ENCODE measurements around the gene LIMD2.

LIMD2 gene

GRCh38 chr17:63653050-63653449, 46.9 kb downstream of the LIMD2 start:
- Histone ChIP-seq H3K9ac (no peak overlapping the region), H3K27me3 (ENCODE audit: insufficient read depth, low read depth) (no peaks in the 10 kb centered on the region), H3K36me3 (ENCODE audit: insufficient read depth) (no peaks in the 10 kb centered on the region), H3K79me2 (ENCODE audit: insufficient read depth, low read depth) (no peaks in the 10 kb centered on the region), H4K20me1 (ENCODE audit: insufficient read depth) (no peaks in the 10 kb centered on the region), H3K4me2 (no peak overlapping the region), H3K4me3 (IDR thresholded peaks at IDR 0.05; ENCODE audit: insufficient read depth, low read depth, low read length) (no peak overlapping the region), H3K4me1 (ENCODE audit: low read depth, poor library complexity, severe bottlenecking) (peaks cover 7% of the 10 kb centered on the region), H2AFZ (ENCODE audit: low read depth) (no peak overlapping the region), H3K27ac (no peak overlapping the region)
- TF ChIP-seq CTCF (conservative IDR thresholded peaks at IDR 0.05; ENCODE audit: low read depth, low read length): no peak

- H3K4me3 ChIP-seq (IDR thresholded peaks at IDR 0.05; ENCODE audit: insufficient read depth, low read depth, low read length): no peak overlapping the region
- no peak overlapping the region for H3K4me2 ChIP-seq
- no peaks in the 10 kb centered on the region for H3K36me3 ChIP-seq (ENCODE audit: insufficient read depth)
- H2AFZ ChIP-seq (ENCODE audit: low read depth): no peak overlapping the region
- no peak for TF ChIP-seq CTCF (conservative IDR thresholded peaks at IDR 0.05; ENCODE audit: low read depth, low read length)
- H3K79me2 ChIP-seq (ENCODE audit: insufficient read depth, low read depth): no peaks in the 10 kb centered on the region
- no peaks in the 10 kb centered on the region for H3K27me3 ChIP-seq (ENCODE audit: insufficient read depth, low read depth)
- no peaks in the 10 kb centered on the region for H4K20me1 ChIP-seq (ENCODE audit: insufficient read depth)
- no peak overlapping the region for H3K27ac ChIP-seq
- no peak overlapping the region for H3K9ac ChIP-seq
- peaks cover 16% of the 10 kb centered on the region for H3K4me1 ChIP-seq (ENCODE audit: low read depth, poor library complexity, severe bottlenecking)
Observed at GRCh38 chr17:63652106-63652505, 47.8 kb downstream of the LIMD2 start.

- no peak overlapping the region for H2AFZ ChIP-seq (ENCODE audit: low read depth)
- H3K4me3 ChIP-seq (IDR thresholded peaks at IDR 0.05; ENCODE audit: insufficient read depth, low read depth, low read length): no peak overlapping the region
- H3K36me3 ChIP-seq (ENCODE audit: insufficient read depth): no peaks in the 10 kb centered on the region
- H3K79me2 ChIP-seq (ENCODE audit: insufficient read depth, low read depth): no peaks in the 10 kb centered on the region
- H3K27ac ChIP-seq: no peak overlapping the region
- peaks cover 34% of the 10 kb centered on the region for H3K4me1 ChIP-seq (ENCODE audit: low read depth, poor library complexity, severe bottlenecking)
- no peak overlapping the region for H3K9ac ChIP-seq
- no peak overlapping the region for H3K4me2 ChIP-seq
- no peaks in the 10 kb centered on the region for H3K27me3 ChIP-seq (ENCODE audit: insufficient read depth, low read depth)
- no peak for TF ChIP-seq CTCF (conservative IDR thresholded peaks at IDR 0.05; ENCODE audit: low read depth, low read length)
- no peaks in the 10 kb centered on the region for H4K20me1 ChIP-seq (ENCODE audit: insufficient read depth)
Observed at GRCh38 chr17:63649813-63650212, 50.1 kb downstream of the LIMD2 start.

GRCh38 chr17:63647936-63648335, 52.0 kb downstream of the LIMD2 start:
- Histone ChIP-seq H3K27ac (no peak overlapping the region), H4K20me1 (ENCODE audit: insufficient read depth) (no peaks in the 10 kb centered on the region), H3K27me3 (ENCODE audit: insufficient read depth, low read depth) (no peaks in the 10 kb centered on the region), H3K79me2 (ENCODE audit: insufficient read depth, low read depth) (no peaks in the 10 kb centered on the region), H3K36me3 (ENCODE audit: insufficient read depth) (no peaks in the 10 kb centered on the region), H3K4me2 (peak overlapping the region; percentile 70; the same call in 1 of the 2 replicates), H2AFZ (ENCODE audit: low read depth) (no peak overlapping the region), H3K4me3 (IDR thresholded peaks at IDR 0.05; ENCODE audit: insufficient read depth, low read depth, low read length) (no peak overlapping the region), H3K9ac (no peak overlapping the region), H3K4me1 (ENCODE audit: low read depth, poor library complexity, severe bottlenecking) (peaks cover 36% of the 10 kb centered on the region)
- no peak for TF ChIP-seq CTCF (conservative IDR thresholded peaks at IDR 0.05; ENCODE audit: low read depth, low read length)
